Heart left ventricle (tissue), 16 donors: ENCODE data around the gene SHC3. TPM values are rescaled to one million over a fixed set of nuclear protein-coding genes. Genes with fewer than 3 reads are reported as not detected.

Experiments
- ATAC-seq, 4 donors: fragments of 200-7000 bp; cut with Tn5 transposase; one replicate each; pipeline ENCODE4 v1.9.1; 2020 to 2022; ENCODE audit warnings: moderate library complexity in 4 of 4, mild to moderate bottlenecking in 3 of 4, moderate number of reproducible peaks in 1 of 4
- DNase-seq, 5 donors: peaks; one replicate each; pipeline ENCODE4 v3.0.0-alpha.2; 2020
- H3K27ac ChIP-seq, 12 donors: fragments of 200-600 bp; sonication (generic) in 4 of 12; one replicate each; pipeline versions ENCODE4 v1.5.0 to v1.8.0; 2016 to 2022; ENCODE audit warnings: mild to moderate bottlenecking in 2 of 12
- H3K27me3 ChIP-seq, 9 donors: fragments of 200-600 bp; sonication (generic) in 2 of 9; one replicate each; pipeline versions ENCODE4 v1.5.1 to v1.8.0; 2016 to 2022; ENCODE audit warnings: mild to moderate bottlenecking in 3 of 9
- H3K36me3 ChIP-seq, 9 donors: fragments of 200-600 bp; sonication (generic) in 2 of 9; one replicate each; pipeline versions ENCODE4 v1.5.0 to v1.8.0; 2018 to 2022; ENCODE audit warnings: mild to moderate bottlenecking in 2 of 9
- H3K4me1 ChIP-seq, 12 donors: fragments of 200-600 bp; sonication (generic) in 4 of 12; one replicate each; pipeline versions ENCODE4 v1.5.0 to v1.8.0; 2016 to 2022; ENCODE audit warnings: mild to moderate bottlenecking in 3 of 12
- H3K4me3 ChIP-seq, 12 donors: fragments of 200-600 bp; sonication (generic) in 4 of 12; one replicate each; pipeline versions ENCODE4 v1.5.0 to v1.8.0; 2017 to 2022; ENCODE audit warnings: mild to moderate bottlenecking in 9 of 12, moderate library complexity in 4 of 12
- H3K9me3 ChIP-seq, 12 donors: fragments of 200-600 bp; sonication (generic) in 4 of 12; one replicate each; pipeline versions ENCODE4 v1.5.0 to v1.8.0; 2016 to 2022; ENCODE audit warnings: mild to moderate bottlenecking in 1 of 12
- POLR2A ChIP-seq, 2 donors: fragments of 450-650 bp; IDR thresholded peaks; one replicate each; pipeline ENCODE4 v1.6.1; 2017; ENCODE audit warnings: antibody characterized with exemption in 2 of 2, mild to moderate bottlenecking in 2 of 2, moderate library complexity in 2 of 2
- WGBS, 4 donors: extraction: QIAGEN DNeasy Blood & Tissue Kit in 2 of 4; methylation state at CpG; one replicate each; pipeline versions ENCODE4 v1.1.5 to v1.1.7; 2013 to 2018; 5-methylcytosine and 5-hydroxymethylcytosine counted together
- intact Hi-C, 10 donors: fragments of 100-400 bp; cut with DNase I; formaldehyde crosslinking; loops; one replicate each; pipeline versions ENCODE4 v1.11.1 to v1.14.2; 2022
- polyA plus RNA-seq, 2 donors: library from polyadenylated mRNA; stranded (reverse); fragments of 200-250 nt; gene quantifications; one replicate each; pipeline ENCODE4 v1.2.3, GENCODE V29; 2013
- total RNA-seq, 9 donors: library from RNA; depleted of rRNA in 2 of 9; stranded (reverse); fragments of >200 nt in 2 of 9; fragmentation: NEBNext Ultra II Directional in 3 of 9; extraction: Animal tissue kit (Norgen Biotek cat#: 25700) in 3 of 9; gene quantifications; one replicate each; pipeline versions ENCODE4 v1.1.0 to v1.2.4, GENCODE V29; 2016 to 2023
- TF ChIP-seq, protein P1 (sequence below), 12 donors: fragments of 200-600 bp; sonication (generic) in 4 of 12; IDR thresholded peaks; one replicate each; pipeline versions ENCODE4 v1.5.0 to v1.8.0; 2018 to 2022; ENCODE audit warnings: antibody characterized with exemption in 12 of 12, mild to moderate bottlenecking in 5 of 12
- donor health status: ischemic (EF 13 %, LVEDD 7.1; RV severe dilation, severe dysfunction).
- donor health status: healthy with polysubstance abuse.
- donor health status: DM: no; HTN: yes; CAD: no.
- donor health status: DM: no; HTN: no; CAD: no.
- donor health status: ischemic (EF 25% LVEDD 6.9; RV normal size, moderate dysfunction).
- donor health status: ischemic (EF 25% LVEDD 5.7; RV mildly dilated, moderate dysfunction).
- donor health status: healthy.
- donor health status: DM: yes; HTN: yes; CAD: no.
- donor health status: ischemic (EF 35%, LVEDD 5.7; RV mildly dilated, moderate dysfunction).
- donor health status: nonischemic (EF 11% LVEDD 7.7; RV severe dilation, severe dysfunction).
- donor health status: DM: yes; HTN: yes; CAD: no.
- donor health status: PGD.
- donor health status: ischemic (EF 29% LVEDD 5.4; RV normal size, mild dysfunction).
- donor health status: nonischemic (EF 23%, LVEDD 6.1; RV moderate dilation, normal function).

Gene SHC3
- total and polyA plus RNA-seq, 11 donors: 0.20 to 4.3 (median 0.52) TPM

DNA sequence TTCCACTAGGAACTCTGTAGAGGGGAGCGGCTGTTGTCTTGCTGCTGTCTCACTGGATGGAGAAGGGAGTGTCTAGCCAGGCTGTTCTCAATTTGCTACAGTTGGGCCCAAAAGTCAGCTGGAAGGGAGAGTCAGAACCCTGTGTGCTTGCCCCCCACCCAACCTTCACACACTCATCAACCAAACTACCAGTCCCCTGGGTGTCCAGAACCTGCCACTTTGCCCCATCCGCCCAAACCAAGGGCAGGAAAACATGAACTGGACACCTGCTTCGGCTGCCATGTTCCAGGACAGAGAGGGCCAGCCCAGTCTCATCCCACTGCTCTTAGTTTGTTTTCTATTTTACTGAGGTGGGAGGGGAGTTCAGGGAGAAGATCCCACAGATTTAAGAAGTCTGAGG lies 105.2 kb downstream of the SHC3 start:
- 89 to 99% (median 96%) methylated on average over 3 of the region's 3 CpGs for WGBS, 4 donors
- no peak for TF ChIP-seq POLR2A (IDR thresholded peaks at IDR 0.05)
- TF ChIP-seq, protein P1, sequence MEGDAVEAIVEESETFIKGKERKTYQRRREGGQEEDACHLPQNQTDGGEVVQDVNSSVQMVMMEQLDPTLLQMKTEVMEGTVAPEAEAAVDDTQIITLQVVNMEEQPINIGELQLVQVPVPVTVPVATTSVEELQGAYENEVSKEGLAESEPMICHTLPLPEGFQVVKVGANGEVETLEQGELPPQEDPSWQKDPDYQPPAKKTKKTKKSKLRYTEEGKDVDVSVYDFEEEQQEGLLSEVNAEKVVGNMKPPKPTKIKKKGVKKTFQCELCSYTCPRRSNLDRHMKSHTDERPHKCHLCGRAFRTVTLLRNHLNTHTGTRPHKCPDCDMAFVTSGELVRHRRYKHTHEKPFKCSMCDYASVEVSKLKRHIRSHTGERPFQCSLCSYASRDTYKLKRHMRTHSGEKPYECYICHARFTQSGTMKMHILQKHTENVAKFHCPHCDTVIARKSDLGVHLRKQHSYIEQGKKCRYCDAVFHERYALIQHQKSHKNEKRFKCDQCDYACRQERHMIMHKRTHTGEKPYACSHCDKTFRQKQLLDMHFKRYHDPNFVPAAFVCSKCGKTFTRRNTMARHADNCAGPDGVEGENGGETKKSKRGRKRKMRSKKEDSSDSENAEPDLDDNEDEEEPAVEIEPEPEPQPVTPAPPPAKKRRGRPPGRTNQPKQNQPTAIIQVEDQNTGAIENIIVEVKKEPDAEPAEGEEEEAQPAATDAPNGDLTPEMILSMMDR (IDR thresholded peaks at IDR 0.05): no peak
- intact Hi-C loops: no loop called here
- Histone ChIP-seq H3K27ac (no peak overlapping the region), H3K27me3 (no peaks in the 10 kb centered on the region), H3K36me3 (no peaks in the 10 kb centered on the region), H3K4me3 (no peak overlapping the region), H3K4me1 (no peaks in the 10 kb centered on the region), H3K9me3 (no peaks in the 10 kb centered on the region)
- no peak for DNase-seq
- ATAC-seq: no peak

DNA sequence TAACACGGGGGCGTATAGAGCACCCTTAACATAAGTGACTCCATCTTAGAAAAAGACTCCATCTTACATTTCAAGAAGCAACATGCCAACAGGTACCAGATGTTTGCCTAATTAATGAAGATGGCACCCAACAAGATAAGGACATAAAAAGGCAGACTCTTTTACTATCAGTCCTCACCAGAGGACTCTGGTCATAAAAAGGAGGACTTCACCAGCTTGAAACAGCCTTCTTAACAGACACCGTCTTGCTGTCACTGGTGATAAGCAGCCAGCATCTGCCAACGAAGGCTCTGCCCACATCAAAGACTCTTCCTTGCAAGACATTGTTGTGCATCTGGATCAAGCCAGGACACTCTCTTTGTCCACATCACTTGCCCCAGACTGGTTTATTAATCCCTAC lies 107.0 kb downstream of the SHC3 start:
- 52 to 77% (median 68%) methylated on average over 4 of the region's 4 CpGs for WGBS, 4 donors
- no peak for DNase-seq
- no peak overlapping the region for H3K27ac ChIP-seq
- H3K4me1 ChIP-seq: no peaks in the 10 kb centered on the region
- TF ChIP-seq POLR2A (IDR thresholded peaks at IDR 0.05): no peak
- TF ChIP-seq, protein P1 (IDR thresholded peaks at IDR 0.05): no peak
- H3K9me3 ChIP-seq: no peaks in the 10 kb centered on the region
- H3K4me3 ChIP-seq: no peak overlapping the region
- intact Hi-C loops: no loop called here
- H3K27me3 ChIP-seq: no peaks in the 10 kb centered on the region
- ATAC-seq: no peak
- H3K36me3 ChIP-seq: no peaks in the 10 kb centered on the region

DNA sequence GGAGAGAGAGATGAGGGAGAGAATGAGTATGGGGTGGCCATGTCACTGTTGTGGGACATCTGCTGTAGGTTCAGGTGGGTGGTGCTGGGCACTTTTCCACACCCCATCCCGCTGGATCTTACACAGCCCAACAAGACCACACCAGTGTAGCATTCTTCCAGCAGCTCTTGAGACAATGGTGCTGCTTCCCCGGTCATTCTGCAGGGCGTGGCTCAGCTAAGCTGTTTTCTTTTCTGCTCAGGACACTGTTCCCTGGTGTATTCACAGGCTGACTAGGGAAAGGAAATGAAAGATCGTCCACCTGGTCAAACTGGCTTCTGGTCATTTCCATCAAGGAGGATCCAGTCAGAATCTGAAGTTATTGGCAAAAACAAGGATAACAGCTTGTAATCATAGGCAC lies 111.8 kb downstream of the SHC3 start:
- no peaks in the 10 kb centered on the region for H3K36me3 ChIP-seq
- TF ChIP-seq, protein P1 (IDR thresholded peaks at IDR 0.05): no peak
- no peaks in the 10 kb centered on the region for H3K27me3 ChIP-seq
- no peaks in the 10 kb centered on the region for H3K9me3 ChIP-seq
- intact Hi-C loops: no loop called here
- ATAC-seq (peak in 1 of 4 donors; percentile 42), DNase-seq (no peak)
- H3K4me3 ChIP-seq: no peak overlapping the region
- 62 to 67% (median 63%) methylated on average over 4 of the region's 4 CpGs for WGBS, 4 donors
- H3K4me1 ChIP-seq: no peaks in the 10 kb centered on the region
- no peak overlapping the region for H3K27ac ChIP-seq

DNA sequence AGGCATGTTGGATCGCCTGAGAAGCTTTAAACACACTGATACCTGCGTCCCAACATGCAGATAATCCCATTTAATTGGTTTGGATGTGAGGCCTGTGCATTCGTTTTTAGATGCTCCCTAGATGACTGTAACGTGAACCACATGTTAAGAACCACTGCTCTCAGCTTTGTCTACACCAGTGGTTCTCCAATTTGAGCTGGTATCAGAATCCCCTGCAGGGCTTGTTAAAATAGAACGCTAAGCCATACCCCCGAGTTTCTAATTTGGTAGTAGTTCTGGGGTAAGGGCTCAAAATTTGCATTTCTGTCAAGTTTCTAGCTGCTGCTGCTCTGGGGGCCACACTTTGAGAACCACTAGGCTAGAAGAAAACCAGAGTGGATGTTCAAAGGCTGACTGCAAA lies 112.7 kb downstream of the SHC3 start:
- no peak for DNase-seq
- Histone ChIP-seq H3K27ac (no peak overlapping the region), H3K9me3 (no peaks in the 10 kb centered on the region), H3K27me3 (no peaks in the 10 kb centered on the region), H3K4me3 (no peak overlapping the region), H3K4me1 (no peaks in the 10 kb centered on the region), H3K36me3 (no peaks in the 10 kb centered on the region)
- TF ChIP-seq, protein P1 (IDR thresholded peaks at IDR 0.05): no peak
- TF ChIP-seq POLR2A (IDR thresholded peaks at IDR 0.05): no peak
- 71 to 81% (median 76%) methylated on average over 6 of the region's 6 CpGs for WGBS, 4 donors
- intact Hi-C loops: no loop called here
- ATAC-seq: no peak
